ENCODE data around the gene VWC2L.

VWC2L gene

GRCh38 chr2:214471990-214472389 lies 61.1 kb downstream of the VWC2L start:
- no peaks in the 10 kb centered on the region for H3K27me3 ChIP-seq (ENCODE audit: insufficient read depth, low read length)
- no peaks in the 10 kb centered on the region for H3K36me3 ChIP-seq (ENCODE audit: insufficient read depth, low read depth, low read length)
- H3K27ac ChIP-seq (ENCODE audit: low read length), result no peak overlapping the region
- no peak overlapping the region for H3K4me3 ChIP-seq (ENCODE audit: low read length)
- no peaks in the 10 kb centered on the region for H3K9me3 ChIP-seq (ENCODE audit: insufficient read depth, low read depth, low read length)
- no peak overlapping the region for H3K9ac ChIP-seq (ENCODE audit: low read depth, low read length)
- H3K4me1 ChIP-seq (ENCODE audit: insufficient read depth, low read length), result no peaks in the 10 kb centered on the region

GRCh38 chr2:214477305-214477704 lies 66.5 kb downstream of the VWC2L start:
- Histone ChIP-seq H3K4me3 (ENCODE audit: low read length) (no peak overlapping the region), H3K9me3 (ENCODE audit: insufficient read depth, low read depth, low read length) (no peaks in the 10 kb centered on the region), H3K9ac (ENCODE audit: low read depth, low read length) (no peak overlapping the region), H3K36me3 (ENCODE audit: insufficient read depth, low read depth, low read length) (no peaks in the 10 kb centered on the region), H3K27ac (ENCODE audit: low read length) (no peak overlapping the region), H3K27me3 (ENCODE audit: insufficient read depth, low read length) (no peaks in the 10 kb centered on the region), H3K4me1 (ENCODE audit: insufficient read depth, low read length) (no peaks in the 10 kb centered on the region)

- Histone ChIP-seq H3K4me3 (ENCODE audit: low read length) (no peak overlapping the region), H3K9me3 (ENCODE audit: insufficient read depth, low read depth, low read length) (no peaks in the 10 kb centered on the region), H3K9ac (ENCODE audit: low read depth, low read length) (no peak overlapping the region), H3K27ac (ENCODE audit: low read length) (no peak overlapping the region), H3K36me3 (ENCODE audit: insufficient read depth, low read depth, low read length) (no peaks in the 10 kb centered on the region), H3K27me3 (ENCODE audit: insufficient read depth, low read length) (no peaks in the 10 kb centered on the region), H3K4me1 (ENCODE audit: insufficient read depth, low read length) (no peaks in the 10 kb centered on the region)
These were observed 70.3 kb downstream of the VWC2L start for GRCh38 chr2:214481204-214481603.

- no peak overlapping the region for H3K27ac ChIP-seq (ENCODE audit: low read length)
- no peak overlapping the region for H3K9ac ChIP-seq (ENCODE audit: low read depth, low read length)
- H3K4me1 ChIP-seq (ENCODE audit: insufficient read depth, low read length), result no peaks in the 10 kb centered on the region
- no peaks in the 10 kb centered on the region for H3K27me3 ChIP-seq (ENCODE audit: insufficient read depth, low read length)
- H3K36me3 ChIP-seq (ENCODE audit: insufficient read depth, low read depth, low read length), result no peaks in the 10 kb centered on the region
- H3K4me3 ChIP-seq (ENCODE audit: low read length), result no peak overlapping the region
- H3K9me3 ChIP-seq (ENCODE audit: insufficient read depth, low read depth, low read length), result no peaks in the 10 kb centered on the region
These were observed 71.9 kb downstream of the VWC2L start for GRCh38 chr2:214482728-214483127.

GRCh38 chr2:214484239-214484638 lies 73.4 kb downstream of the VWC2L start:
- Histone ChIP-seq H3K36me3 (ENCODE audit: insufficient read depth, low read depth, low read length) (no peaks in the 10 kb centered on the region), H3K27ac (ENCODE audit: low read length) (no peak overlapping the region), H3K9me3 (ENCODE audit: insufficient read depth, low read depth, low read length) (no peaks in the 10 kb centered on the region), H3K9ac (ENCODE audit: low read depth, low read length) (no peak overlapping the region), H3K4me1 (ENCODE audit: insufficient read depth, low read length) (no peaks in the 10 kb centered on the region), H3K27me3 (ENCODE audit: insufficient read depth, low read length) (no peaks in the 10 kb centered on the region), H3K4me3 (ENCODE audit: low read length) (no peak overlapping the region)

- no peak overlapping the region for H3K27ac ChIP-seq (ENCODE audit: low read length)
- no peaks in the 10 kb centered on the region for H3K4me1 ChIP-seq (ENCODE audit: insufficient read depth, low read length)
These were observed 73.8 kb downstream of the VWC2L start for GRCh38 chr2:214484701-214485100.

GRCh38 chr2:214489181-214489580 lies 78.3 kb downstream of the VWC2L start:
- Histone ChIP-seq H3K4me3 (ENCODE audit: low read length) (no peak overlapping the region), H3K9me3 (ENCODE audit: insufficient read depth, low read depth, low read length) (no peaks in the 10 kb centered on the region; the same call in 1 of the 2 replicates)

More at GRCh38 chr2:214484701-214485100, 73.8 kb downstream of the VWC2L start:
- Histone ChIP-seq H3K36me3 (ENCODE audit: insufficient read depth, low read depth, low read length) (no peaks in the 10 kb centered on the region), H3K9ac (ENCODE audit: low read depth, low read length) (no peak overlapping the region), H3K27me3 (ENCODE audit: insufficient read depth, low read length) (no peaks in the 10 kb centered on the region), H3K9me3 (ENCODE audit: insufficient read depth, low read depth, low read length) (no peaks in the 10 kb centered on the region), H3K4me3 (ENCODE audit: low read length) (no peak overlapping the region)

GRCh38 chr2:214489702-214490101 lies 78.8 kb downstream of the VWC2L start:
- no peaks in the 10 kb centered on the region for H3K36me3 ChIP-seq (ENCODE audit: insufficient read depth, low read depth, low read length)
- no peaks in the 10 kb centered on the region for H3K27me3 ChIP-seq (ENCODE audit: insufficient read depth, low read length)
- H3K9me3 ChIP-seq (ENCODE audit: insufficient read depth, low read depth, low read length), result no peaks in the 10 kb centered on the region; the same call in 1 of the 2 replicates
- no peaks in the 10 kb centered on the region for H3K4me1 ChIP-seq (ENCODE audit: insufficient read depth, low read length)
- H3K9ac ChIP-seq (ENCODE audit: low read depth, low read length), result no peak overlapping the region
- no peak overlapping the region for H3K4me3 ChIP-seq (ENCODE audit: low read length)
- H3K27ac ChIP-seq (ENCODE audit: low read length), result no peak overlapping the region

More at GRCh38 chr2:214489181-214489580, 78.3 kb downstream of the VWC2L start:
- Histone ChIP-seq H3K36me3 (ENCODE audit: insufficient read depth, low read depth, low read length) (no peaks in the 10 kb centered on the region), H3K27ac (ENCODE audit: low read length) (no peak overlapping the region), H3K4me1 (ENCODE audit: insufficient read depth, low read length) (no peaks in the 10 kb centered on the region), H3K9ac (ENCODE audit: low read depth, low read length) (no peak overlapping the region), H3K27me3 (ENCODE audit: insufficient read depth, low read length) (no peaks in the 10 kb centered on the region)

GRCh38 chr2:214492152-214492551 lies 81.3 kb downstream of the VWC2L start:
- Histone ChIP-seq H3K27me3 (ENCODE audit: insufficient read depth, low read length) (no peaks in the 10 kb centered on the region), H3K4me1 (ENCODE audit: insufficient read depth, low read length) (no peaks in the 10 kb centered on the region), H3K4me3 (ENCODE audit: low read length) (no peak overlapping the region), H3K36me3 (ENCODE audit: insufficient read depth, low read depth, low read length) (no peaks in the 10 kb centered on the region), H3K9me3 (ENCODE audit: insufficient read depth, low read depth, low read length) (no peaks in the 10 kb centered on the region; the same call in 1 of the 2 replicates), H3K9ac (ENCODE audit: low read depth, low read length) (no peak overlapping the region), H3K27ac (ENCODE audit: low read length) (no peak overlapping the region)

- Histone ChIP-seq H3K9ac (ENCODE audit: low read depth, low read length) (no peak overlapping the region), H3K27ac (ENCODE audit: low read length) (no peak overlapping the region), H3K9me3 (ENCODE audit: insufficient read depth, low read depth, low read length) (no peaks in the 10 kb centered on the region; the same call in 1 of the 2 replicates), H3K27me3 (ENCODE audit: insufficient read depth, low read length) (no peaks in the 10 kb centered on the region), H3K36me3 (ENCODE audit: insufficient read depth, low read depth, low read length) (no peaks in the 10 kb centered on the region), H3K4me1 (ENCODE audit: insufficient read depth, low read length) (no peaks in the 10 kb centered on the region), H3K4me3 (ENCODE audit: low read length) (no peak overlapping the region)
These were observed 81.8 kb downstream of the VWC2L start for GRCh38 chr2:214492608-214493007.

- H3K4me3 ChIP-seq (ENCODE audit: low read length), result no peak overlapping the region
- H3K27me3 ChIP-seq (ENCODE audit: insufficient read depth, low read length), result no peaks in the 10 kb centered on the region
- no peaks in the 10 kb centered on the region; the same call in 1 of the 2 replicates for H3K9me3 ChIP-seq (ENCODE audit: insufficient read depth, low read depth, low read length)
- no peaks in the 10 kb centered on the region for H3K4me1 ChIP-seq (ENCODE audit: insufficient read depth, low read length)
- H3K36me3 ChIP-seq (ENCODE audit: insufficient read depth, low read depth, low read length), result no peaks in the 10 kb centered on the region
- no peak overlapping the region for H3K9ac ChIP-seq (ENCODE audit: low read depth, low read length)
- no peak overlapping the region for H3K27ac ChIP-seq (ENCODE audit: low read length)
These were observed 86.6 kb downstream of the VWC2L start for GRCh38 chr2:214497489-214497888.

- no peak overlapping the region for H3K4me3 ChIP-seq (ENCODE audit: low read length)
- no peaks in the 10 kb centered on the region for H3K4me1 ChIP-seq (ENCODE audit: insufficient read depth, low read length)
- H3K9me3 ChIP-seq (ENCODE audit: insufficient read depth, low read depth, low read length), result no peaks in the 10 kb centered on the region
- H3K36me3 ChIP-seq (ENCODE audit: insufficient read depth, low read depth, low read length), result no peaks in the 10 kb centered on the region
- no peak overlapping the region for H3K9ac ChIP-seq (ENCODE audit: low read depth, low read length)
- H3K27ac ChIP-seq (ENCODE audit: low read length), result no peak overlapping the region
- H3K27me3 ChIP-seq (ENCODE audit: insufficient read depth, low read length), result no peaks in the 10 kb centered on the region
These were observed 92.7 kb downstream of the VWC2L start for GRCh38 chr2:214503568-214503967.

All from iPS-20b (cell line).